PC-3 (cell line): ENCODE results near the gene PLD4.

Experiments
- EZH2 ChIP-seq: fragments of 300-600 bp; sonication (generic); IDR thresholded peaks from one replicate; pipeline ENCODE4 v1.6.1; 2017; ENCODE audit warnings: antibody characterized with exemption, mild to moderate bottlenecking, low read length; ENCODE audit not compliant: unreplicated experiment
- TF ChIP-seq, protein P1 (sequence below): fragments of 300-600 bp; sonication (generic); conservative IDR thresholded peaks from 2 replicates; pipeline ENCODE4 v1.5.1; 2017; ENCODE audit warnings: antibody characterized with exemption, low read depth, mild to moderate bottlenecking, low read length

DNA sequence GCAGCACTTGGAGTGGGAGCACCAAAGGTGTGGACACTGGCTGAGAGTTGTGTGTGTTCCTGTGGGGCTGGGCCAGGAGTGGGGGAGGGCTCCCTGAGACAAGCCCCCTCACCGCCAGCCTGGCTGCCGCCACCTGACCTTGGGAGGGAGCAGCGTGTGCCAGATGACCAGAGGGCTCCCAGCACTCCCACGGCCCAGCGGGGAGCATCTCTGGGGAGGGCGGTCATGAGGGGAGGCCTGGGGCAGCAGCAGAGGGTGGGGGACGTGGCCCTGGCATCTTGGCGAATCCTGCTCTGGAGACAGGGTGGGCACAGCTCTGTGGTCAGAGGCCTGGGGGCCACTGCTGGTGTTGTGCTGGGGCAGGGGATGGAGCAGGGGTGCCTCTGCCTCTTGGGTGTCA lies 48.9 kb upstream of the PLD4 start:
- TF ChIP-seq EZH2, result no peak
- TF ChIP-seq, protein P1, sequence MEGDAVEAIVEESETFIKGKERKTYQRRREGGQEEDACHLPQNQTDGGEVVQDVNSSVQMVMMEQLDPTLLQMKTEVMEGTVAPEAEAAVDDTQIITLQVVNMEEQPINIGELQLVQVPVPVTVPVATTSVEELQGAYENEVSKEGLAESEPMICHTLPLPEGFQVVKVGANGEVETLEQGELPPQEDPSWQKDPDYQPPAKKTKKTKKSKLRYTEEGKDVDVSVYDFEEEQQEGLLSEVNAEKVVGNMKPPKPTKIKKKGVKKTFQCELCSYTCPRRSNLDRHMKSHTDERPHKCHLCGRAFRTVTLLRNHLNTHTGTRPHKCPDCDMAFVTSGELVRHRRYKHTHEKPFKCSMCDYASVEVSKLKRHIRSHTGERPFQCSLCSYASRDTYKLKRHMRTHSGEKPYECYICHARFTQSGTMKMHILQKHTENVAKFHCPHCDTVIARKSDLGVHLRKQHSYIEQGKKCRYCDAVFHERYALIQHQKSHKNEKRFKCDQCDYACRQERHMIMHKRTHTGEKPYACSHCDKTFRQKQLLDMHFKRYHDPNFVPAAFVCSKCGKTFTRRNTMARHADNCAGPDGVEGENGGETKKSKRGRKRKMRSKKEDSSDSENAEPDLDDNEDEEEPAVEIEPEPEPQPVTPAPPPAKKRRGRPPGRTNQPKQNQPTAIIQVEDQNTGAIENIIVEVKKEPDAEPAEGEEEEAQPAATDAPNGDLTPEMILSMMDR, result no peak
